GM18498 (cell line): Measurements from ENCODE around the gene EPS8L2.

ENCODE experiments used
- ATAC-seq: cut with Tn5 transposase; IDR thresholded peaks from one replicate; pipeline ENCODE4 v1.9.1; 2021; ENCODE audit warnings: mild to moderate bottlenecking, moderate library complexity; ENCODE audit not compliant: unreplicated experiment

EPS8L2 gene

DNA sequence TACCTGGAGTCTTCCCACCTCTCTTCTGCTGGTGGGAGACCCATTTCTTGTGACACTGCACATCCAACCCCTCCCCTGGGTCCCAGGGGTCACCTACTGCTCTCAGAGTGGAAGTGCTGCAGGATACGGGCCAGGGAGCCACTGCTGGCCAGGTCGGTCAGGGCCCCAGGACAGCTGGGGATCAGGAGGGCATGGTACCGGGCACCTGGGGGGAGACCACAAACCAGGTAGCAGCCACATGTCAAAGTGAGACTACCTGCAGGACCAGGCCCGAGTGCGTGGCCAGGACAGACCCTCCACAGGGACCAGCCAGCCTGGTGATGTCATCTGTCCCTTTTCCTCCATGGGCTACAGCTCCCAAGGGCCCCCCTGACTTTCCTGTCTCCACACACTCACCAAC is 67.4 kb downstream of the EPS8L2 start:
- no peak for ATAC-seq

DNA sequence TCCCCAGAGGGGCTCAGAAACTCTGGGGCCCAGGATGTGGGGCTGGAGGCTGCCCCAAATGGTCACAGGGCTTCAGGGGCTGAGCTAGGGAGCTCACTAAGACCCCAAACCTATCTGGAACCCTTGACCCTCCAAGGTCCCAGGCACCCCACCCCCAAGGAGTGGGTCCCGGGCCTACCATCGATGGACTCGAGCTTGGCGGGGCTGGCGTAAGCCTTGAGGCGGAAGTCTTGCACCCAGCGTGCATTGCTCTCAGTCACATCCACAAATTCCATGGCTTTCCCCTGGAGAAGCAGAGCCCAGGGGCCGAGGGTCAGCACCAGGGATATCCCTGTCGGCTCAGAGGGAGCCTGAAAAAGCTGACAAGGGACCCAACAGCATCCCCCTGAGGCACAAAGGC is 67.8 kb downstream of the EPS8L2 start:
- ATAC-seq = no peak

DNA sequence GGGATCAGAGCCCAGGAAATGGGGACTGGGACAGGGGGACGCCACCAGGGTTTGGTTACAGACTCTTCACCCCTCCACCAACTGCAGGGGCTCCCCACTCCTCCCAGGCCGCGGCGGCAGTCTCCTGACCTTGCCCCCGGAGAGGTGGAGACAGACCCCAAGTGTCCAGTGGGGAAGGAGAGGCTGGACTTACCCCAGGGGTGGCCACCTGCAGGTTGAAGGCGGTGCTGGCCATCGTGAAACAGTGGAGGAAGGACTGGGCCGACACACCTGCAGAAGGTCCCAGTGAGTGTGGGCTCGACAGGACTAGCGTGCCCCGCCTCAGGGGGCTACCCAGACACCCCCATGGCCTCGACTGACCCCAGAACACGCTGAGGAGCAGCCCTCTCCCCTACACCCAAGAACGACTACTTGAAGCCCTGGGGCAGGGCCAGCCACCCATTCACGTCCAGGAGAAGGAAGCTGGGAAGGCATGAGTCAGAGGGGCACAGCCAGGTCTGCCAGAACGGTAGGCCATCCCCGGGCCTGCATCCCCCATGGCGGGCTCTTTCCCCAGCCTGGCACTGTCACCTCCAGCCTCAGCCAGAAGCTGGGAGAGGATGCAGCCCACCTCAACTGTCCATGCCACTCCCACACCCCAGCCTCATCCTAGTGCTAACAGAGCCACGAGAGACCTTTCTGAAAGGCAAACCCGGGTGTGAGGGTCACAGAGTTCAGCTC is 69.0 kb downstream of the EPS8L2 start:
- ATAC-seq = no peak

DNA sequence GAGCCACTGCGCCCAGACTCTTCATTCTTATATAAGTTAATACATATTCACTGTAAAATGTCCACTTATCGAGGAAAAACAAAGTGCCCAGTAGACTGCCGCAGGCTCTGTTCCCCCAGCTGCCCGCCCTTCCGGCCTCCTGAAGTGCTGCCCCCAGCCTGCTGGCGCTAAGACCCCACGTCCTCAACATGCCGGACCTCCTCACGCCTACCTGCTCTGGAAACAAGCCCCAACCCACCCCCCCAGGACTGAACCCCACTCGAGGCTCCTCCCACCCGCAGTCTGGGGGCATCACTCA is 70.2 kb downstream of the EPS8L2 start:
- no peak for ATAC-seq

DNA sequence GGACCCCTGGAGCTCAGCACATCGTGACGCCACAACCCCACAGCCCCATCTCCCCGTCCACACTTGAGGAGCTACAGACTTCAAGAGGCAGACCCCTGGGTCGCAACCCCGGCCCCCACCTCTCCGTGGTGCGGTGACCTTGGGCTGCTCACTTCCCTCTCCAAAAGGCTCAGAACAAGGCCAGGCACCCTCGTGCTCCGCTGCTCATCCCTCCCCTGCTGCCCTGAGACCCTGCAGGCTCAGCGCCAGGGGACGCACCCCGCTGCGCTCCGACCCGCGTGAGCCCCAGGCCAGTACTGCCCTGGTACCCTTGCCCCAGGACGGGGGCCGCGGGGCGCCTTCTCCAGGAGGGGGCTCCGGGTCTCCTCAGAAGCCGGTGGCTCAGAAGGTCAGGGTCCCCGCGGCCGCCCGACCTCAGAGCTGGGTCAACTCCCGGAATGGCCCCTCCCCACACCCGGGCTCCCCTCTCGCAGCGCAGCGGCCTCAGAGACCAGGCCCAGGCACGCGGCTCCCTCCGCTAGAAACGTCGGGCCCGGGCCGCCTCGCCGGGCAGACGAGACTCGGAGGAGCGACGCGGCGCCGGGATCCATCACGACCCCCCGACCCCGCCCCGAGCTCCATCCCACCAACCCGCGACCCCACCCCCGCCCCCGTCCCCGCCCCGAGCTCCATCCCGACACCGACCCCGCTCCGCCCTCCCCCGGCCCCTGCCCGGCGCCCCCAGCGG is 70.7 kb downstream of the EPS8L2 start:
- peak; percentile 42 for ATAC-seq
